ENCODE data around the gene ESRRA.

ESRRA gene

GRCh38 chr11:64305075-64305690 lies at the start of gene ESRRA:
TSS of gene ESRRA (plus strand) at chr11:64305524. CDS start at chr11:64307180, 1,656 bp downstream.
- peak within 1 kb of the TSS; percentile 74 for H3K4me3 ChIP-seq (replicated peaks; ENCODE audit: low read depth, low read length)
- no peak for TF ChIP-seq CTCF (IDR thresholded peaks at IDR 0.05; ENCODE audit: low read length, missing control alignments)
- DNase-seq (ENCODE audit: low read depth): peak; percentile 98

- DNase-seq (ENCODE audit: low read depth): no peak
- H3K4me3 ChIP-seq (replicated peaks; ENCODE audit: low read depth, low read length): no peak overlapping the region
- TF ChIP-seq CTCF (IDR thresholded peaks at IDR 0.05; ENCODE audit: low read length, missing control alignments): no peak
Measured at GRCh38 chr11:64256300-64256699, 49.0 kb upstream of the ESRRA start.

DNA sequence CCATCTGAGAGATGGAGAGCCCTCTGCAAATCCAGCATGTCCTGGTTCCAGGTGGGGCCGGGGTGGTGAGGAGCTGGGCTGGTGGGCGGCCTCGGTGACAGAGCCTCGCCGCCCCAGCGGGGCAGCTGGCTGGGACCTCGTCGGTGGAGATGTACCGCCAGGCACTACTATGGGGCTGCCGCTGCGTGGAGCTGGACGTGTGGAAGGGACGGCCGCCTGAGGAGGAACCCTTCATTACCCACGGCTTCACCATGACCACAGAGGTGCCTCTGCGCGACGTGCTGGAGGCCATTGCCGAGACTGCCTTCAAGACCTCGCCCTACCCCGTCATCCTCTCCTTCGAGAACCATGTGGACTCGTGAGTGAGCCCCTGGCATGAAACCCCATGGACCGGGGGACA lies 47.0 kb upstream of the ESRRA start:
- no peak for TF ChIP-seq CTCF (IDR thresholded peaks at IDR 0.05; ENCODE audit: low read length, missing control alignments)
- no peak overlapping the region for H3K4me3 ChIP-seq (replicated peaks; ENCODE audit: low read depth, low read length)

DNA sequence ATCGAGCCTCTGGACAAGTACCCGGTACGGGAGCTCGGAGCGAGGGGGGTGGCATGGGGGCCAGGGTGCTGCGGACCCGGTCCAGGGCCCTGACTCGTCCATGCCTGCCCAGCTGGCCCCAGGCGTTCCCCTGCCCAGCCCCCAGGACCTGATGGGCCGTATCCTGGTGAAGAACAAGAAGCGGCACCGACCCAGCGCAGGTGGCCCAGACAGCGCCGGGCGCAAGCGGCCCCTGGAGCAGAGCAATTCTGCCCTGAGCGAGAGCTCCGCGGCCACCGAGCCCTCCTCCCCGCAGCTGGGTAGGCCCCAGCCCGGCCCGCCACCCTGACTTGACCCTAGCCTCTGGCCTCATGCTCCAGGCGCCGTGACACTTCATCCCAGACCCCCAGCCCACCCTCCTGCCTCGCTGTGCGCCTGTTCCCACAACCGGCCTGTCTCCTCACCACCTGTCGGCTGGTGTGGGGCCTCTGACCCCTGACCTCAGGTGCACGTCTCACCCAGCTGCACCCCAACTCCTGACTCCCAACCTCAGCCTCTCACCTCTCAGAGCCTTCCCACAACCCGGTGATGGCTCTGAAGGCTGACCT lies 46.3 kb upstream of the ESRRA start:
- no peak for TF ChIP-seq CTCF (IDR thresholded peaks at IDR 0.05; ENCODE audit: low read length, missing control alignments)
- no peak overlapping the region for H3K4me3 ChIP-seq (replicated peaks; ENCODE audit: low read depth, low read length)
- DNase-seq (ENCODE audit: low read depth): no peak

More for the DNA sequence above, 47.0 kb upstream of the ESRRA start:
- no peak for DNase-seq (ENCODE audit: low read depth)

DNA sequence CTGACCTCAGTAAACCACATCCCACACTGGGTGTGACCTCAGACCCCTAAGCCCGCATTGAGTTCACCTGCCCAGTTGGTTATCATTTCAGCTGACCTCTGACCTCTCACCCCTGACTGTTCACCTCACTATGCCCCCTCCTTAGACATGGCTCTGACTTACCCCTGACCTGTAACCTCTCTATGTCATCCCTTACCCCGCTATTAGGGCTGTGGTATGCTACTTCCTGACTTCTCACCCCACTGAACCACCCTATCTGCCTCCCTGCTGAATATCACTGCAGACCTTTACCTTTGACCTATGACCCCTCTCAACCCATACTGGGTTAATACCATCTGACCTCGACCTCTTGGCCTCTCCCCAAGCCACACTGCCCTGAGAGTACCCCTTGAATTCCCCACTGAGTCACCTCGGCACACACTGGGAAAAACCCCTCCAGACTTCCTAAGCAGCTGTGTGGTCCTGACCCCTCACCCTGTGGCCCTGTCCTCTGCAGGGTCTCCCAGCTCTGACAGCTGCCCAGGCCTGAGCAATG lies 45.7 kb upstream of the ESRRA start:
- no peak for DNase-seq (ENCODE audit: low read depth)
- no peak for TF ChIP-seq CTCF (IDR thresholded peaks at IDR 0.05; ENCODE audit: low read length, missing control alignments)
- H3K4me3 ChIP-seq (replicated peaks; ENCODE audit: low read depth, low read length): no peak overlapping the region

DNA sequence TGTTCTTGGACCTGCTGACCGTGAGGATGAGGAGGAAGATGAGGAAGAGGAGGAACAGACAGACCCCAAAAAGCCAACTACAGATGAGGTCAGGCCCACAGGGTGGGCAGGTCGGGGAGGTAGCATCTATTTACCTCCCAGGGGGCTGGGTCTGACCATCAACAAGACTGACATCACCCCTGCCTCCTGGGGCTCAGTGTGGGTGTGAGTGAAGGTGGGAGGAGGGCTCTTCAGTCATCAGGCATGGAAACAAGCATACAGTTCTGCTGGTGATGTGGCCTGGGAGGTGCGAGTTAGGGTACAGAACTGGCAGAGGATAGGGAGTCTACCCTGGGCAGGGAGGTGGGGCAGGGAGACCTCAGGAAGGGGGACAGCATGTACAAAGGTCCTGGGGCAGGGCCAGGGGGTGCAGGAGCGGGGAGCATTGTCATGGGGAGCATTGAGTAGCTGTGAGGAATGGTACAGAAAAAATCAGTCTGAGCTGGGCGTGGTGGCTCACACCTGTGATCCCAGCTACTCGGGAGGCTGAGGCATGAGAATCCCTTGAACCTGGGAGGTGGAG lies 45.1 kb upstream of the ESRRA start:
- TF ChIP-seq CTCF (IDR thresholded peaks at IDR 0.05; ENCODE audit: low read length, missing control alignments): no peak
- no peak overlapping the region for H3K4me3 ChIP-seq (replicated peaks; ENCODE audit: low read depth, low read length)

More for the DNA sequence above, 45.1 kb upstream of the ESRRA start:
- no peak for DNase-seq (ENCODE audit: low read depth)

Measured in fibroblast of pulmonary artery (primary cell).